Natural killer cell (primary cell): ENCODE measurements around the gene ZNF385D. TPM values are rescaled to one million over a fixed set of nuclear protein-coding genes. Genes with fewer than 3 reads are reported as not detected.

Experiments
- ATAC-seq, 3 donors: fragments of 150-1000 bp in 2 of 3; fragments of 200-7000 bp in 1 of 3; cut with Tn5 transposase; 1 replicate in 1 of 3; 2 replicates in 2 of 3; pipeline ENCODE4 v1.10.0; 2021; ENCODE audit warnings: mild to moderate bottlenecking in 2 of 3, moderate library complexity in 2 of 3
- DNase-seq, 2 donors: peaks; one replicate each; pipeline versions ENCODE4 v3.0.0 to v3.0.0-alpha.2; 2013 to 2021; ENCODE audit warnings: mixed read lengths in 1 of 2
- H3K27ac ChIP-seq: one replicate; pipeline ENCODE4 v1.5.1; 2013; ENCODE audit warnings: mild to moderate bottlenecking, low read length
- H3K27me3 ChIP-seq: one replicate; pipeline ENCODE4 v1.6.1; 2013; ENCODE audit warnings: low read length; ENCODE audit not compliant: control insufficient read depth, insufficient read depth
- H3K36me3 ChIP-seq: one replicate; pipeline ENCODE4 v1.6.1; 2013; ENCODE audit warnings: low read length; ENCODE audit not compliant: control insufficient read depth, insufficient read depth
- H3K4me1 ChIP-seq: one replicate; pipeline ENCODE4 v1.6.1; 2013; ENCODE audit warnings: low read length; ENCODE audit not compliant: control insufficient read depth, insufficient read depth
- H3K4me3 ChIP-seq: one replicate; pipeline ENCODE4 v1.5.1; 2013; ENCODE audit warnings: low read length
- H3K9me3 ChIP-seq: one replicate; pipeline ENCODE4 v1.6.1; 2013; ENCODE audit warnings: low read length; ENCODE audit not compliant: control insufficient read depth, insufficient read depth
- H3K27ac Mint-ChIP-seq, 2 donors: one replicate each; pipeline ENCODE4 v1.8.0; 2022; ENCODE audit warnings: mild to moderate bottlenecking in 2 of 2, mixed read lengths in 2 of 2, moderate library complexity in 1 of 2
- H3K27me3 Mint-ChIP-seq, 2 donors: one replicate each; pipeline ENCODE4 v1.8.0; 2022; ENCODE audit warnings: low read depth in 2 of 2, mixed read lengths in 2 of 2
- H3K36me3 Mint-ChIP-seq: one replicate; pipeline ENCODE4 v1.8.0; 2022; ENCODE audit warnings: mixed read lengths
- H3K4me1 Mint-ChIP-seq, 2 donors: one replicate each; pipeline ENCODE4 v1.8.0; 2022; ENCODE audit warnings: mixed read lengths in 2 of 2
- H3K4me3 Mint-ChIP-seq: one replicate; pipeline ENCODE4 v1.8.0; 2022; ENCODE audit warnings: mild to moderate bottlenecking, moderate library complexity, mixed read lengths
- H3K9me3 Mint-ChIP-seq, 2 donors: one replicate each; pipeline ENCODE4 v1.8.0; 2022; ENCODE audit warnings: mixed read lengths in 2 of 2
- CTCF ChIP-seq: fragments of 200-600 bp; IDR thresholded peaks from one replicate; pipeline ENCODE4 v1.8.0; 2022; ENCODE audit warnings: antibody characterized with exemption
- WGBS: methylation state at CpG from one replicate; pipeline ENCODE4 v1.1.7; 2013; ENCODE audit warnings: missing lambda C conversion rate; ENCODE audit not compliant: insufficient coverage; 5-methylcytosine and 5-hydroxymethylcytosine counted together
- intact Hi-C: fragments of 100-400 bp; cut with micrococcal nuclease; formaldehyde crosslinking; loops from one replicate; pipeline ENCODE4 v1.14.2; 2022
- total RNA-seq, 4 donors: library from RNA; stranded (reverse); fragments of 120-200 nt in 1 of 4; gene quantifications; one replicate each; pipeline versions ENCODE4 v1.2.3 to v1.2.4, GENCODE V29; 2013 to 2022

ZNF385D gene
- total RNA-seq, 3 donors from 2014 or later (not counting 1 experiment from before 2014, with no cell fraction given) = 0.02 to 0.31 (median 0.25) TPM

- H3K4me3 ChIP-seq = no peak overlapping the region
- Mint-ChIP-seq H3K4me3 (no peak overlapping the region), H3K9me3 (peaks cover 12 to 18% of the 10 kb centered on the region in 2 donors), H3K36me3 (no peaks in the 10 kb centered on the region), H3K4me1 (no peaks in the 10 kb centered on the region), H3K27ac (no peak overlapping the region), H3K27me3 (no peaks in the 10 kb centered on the region)
- no peaks in the 10 kb centered on the region for H3K27me3 ChIP-seq
- TF ChIP-seq CTCF = no peak
- no peak for DNase-seq
- H3K36me3 ChIP-seq = no peaks in the 10 kb centered on the region
- no peak overlapping the region for H3K27ac ChIP-seq
- H3K4me1 ChIP-seq = no peaks in the 10 kb centered on the region
- 86% methylated on average over 1 of the region's 1 CpG for WGBS
- peaks cover 2% of the 10 kb centered on the region for H3K9me3 ChIP-seq
- intact Hi-C loops = no loop called here
- ATAC-seq = no peak
Observed at GRCh38 chr3:21754839-21755238, 3.8 kb upstream of the ZNF385D start.

GRCh38 chr3:21752749-21753347 lies 1.8 kb upstream of the ZNF385D start:
- Histone ChIP-seq H3K27ac (no peak overlapping the region), H3K36me3 (no peaks in the 10 kb centered on the region), H3K27me3 (no peaks in the 10 kb centered on the region), H3K9me3 (peaks cover 2% of the 10 kb centered on the region), H3K4me1 (no peaks in the 10 kb centered on the region), H3K4me3 (no peak overlapping the region)
- Mint-ChIP-seq H3K27ac (no peak overlapping the region), H3K36me3 (no peaks in the 10 kb centered on the region), H3K27me3 (no peaks in the 10 kb centered on the region), H3K4me3 (no peak overlapping the region), H3K9me3 (peaks cover 10 to 22% of the 10 kb centered on the region in 2 donors), H3K4me1 (no peaks in the 10 kb centered on the region)
- DNase-seq (no peak), ATAC-seq (no peak)
- intact Hi-C loops = no loop called here
- TF ChIP-seq CTCF = no peak
- WGBS = 100% methylated on average over 1 of the region's 3 CpGs

- Mint-ChIP-seq H3K9me3 (peaks cover 10 to 21% of the 10 kb centered on the region in 2 donors), H3K4me3 (no peak overlapping the region), H3K36me3 (no peaks in the 10 kb centered on the region), H3K27ac (no peak overlapping the region), H3K27me3 (no peaks in the 10 kb centered on the region), H3K4me1 (no peaks in the 10 kb centered on the region)
- peaks cover 2% of the 10 kb centered on the region for H3K9me3 ChIP-seq
- no peak overlapping the region for H3K27ac ChIP-seq
- no peak overlapping the region for H3K4me3 ChIP-seq
- no peaks in the 10 kb centered on the region for H3K36me3 ChIP-seq
- no peak for DNase-seq
- no peaks in the 10 kb centered on the region for H3K4me1 ChIP-seq
- intact Hi-C loops = no loop called here
- no peak for ATAC-seq
- no peaks in the 10 kb centered on the region for H3K27me3 ChIP-seq
- TF ChIP-seq CTCF = no peak
- WGBS = 51% methylated on average over 2 of the region's 6 CpGs
Observed at GRCh38 chr3:21751886-21752285, 876 bp upstream of the ZNF385D start.
